Activated naive CD4-positive, alpha-beta T cell (primary cell): ENCODE measurements around the gene SBNO2.
"Not testable (repeated sequence)": the region's sequence is repeated elsewhere in the genome, so short reads cannot be mapped to it uniquely, and the experiment has no call there.

Experiments
- DNase-seq, 4 experiments: peaks; one replicate each; lab custom pipeline; 2025; lab: John Stamatoyannopoulos, UW

SBNO2 gene

GRCh38 chr19:1119475-1120217, 54.4 kb downstream of the SBNO2 start:
- DNase-seq, result no peak

GRCh38 chr19:1118999-1119398, 55.1 kb downstream of the SBNO2 start:
- no peak for DNase-seq

GRCh38 chr19:1117654-1118053, 56.4 kb downstream of the SBNO2 start:
- no peak for DNase-seq

- no peak for DNase-seq
These were observed 57.1 kb downstream of the SBNO2 start for GRCh38 chr19:1116726-1117581.

- DNase-seq, result no peak
These were observed 58.2 kb downstream of the SBNO2 start for GRCh38 chr19:1115646-1116420.

GRCh38 chr19:1114728-1115127, 59.3 kb downstream of the SBNO2 start:
- DNase-seq, result not testable (repeated sequence)

- DNase-seq, result no peak
These were observed 60.0 kb downstream of the SBNO2 start for GRCh38 chr19:1113986-1114483.

- DNase-seq, result peak; percentile 35 to 80 (median 64)
These were observed 60.8 kb downstream of the SBNO2 start for GRCh38 chr19:1113030-1113985.

- no peak for DNase-seq
These were observed 61.6 kb downstream of the SBNO2 start for GRCh38 chr19:1112268-1113029.

- DNase-seq, result no peak
These were observed 62.3 kb downstream of the SBNO2 start for GRCh38 chr19:1111641-1112267.

GRCh38 chr19:1110809-1111640, 63.0 kb downstream of the SBNO2 start:
- no peak for DNase-seq

- DNase-seq, result no peak
These were observed 64.1 kb downstream of the SBNO2 start for GRCh38 chr19:1109697-1110671.

GRCh38 chr19:1109032-1109551, 65.0 kb downstream of the SBNO2 start:
- DNase-seq, result no peak

- no peak for DNase-seq
These were observed 65.6 kb downstream of the SBNO2 start for GRCh38 chr19:1108291-1109031.

GRCh38 chr19:1107661-1108261, 66.3 kb downstream of the SBNO2 start:
- DNase-seq, result no peak
